ENCODE measurements around the gene ACAD8. TPM values are rescaled to one million over a fixed set of nuclear protein-coding genes. Genes with fewer than 3 reads are reported as not detected.
A peak's percentile ranks its signal among the peaks of the same experiment; 100 is the strongest.

The ACAD8 gene
- total RNA-seq, 1 donor from 2014 or later, result 48.4 TPM

- Mint-ChIP-seq H3K36me3 (no peaks in the 10 kb centered on the region), H3K4me3 (no peak overlapping the region), H3K27me3 (ENCODE audit: insufficient read depth, low read depth) (peaks cover 38% of the 10 kb centered on the region), H3K27ac (no peak overlapping the region), H3K4me1 (peaks cover 44% of the 10 kb centered on the region), H3K9me3 (no peaks in the 10 kb centered on the region)
- no peak for DNase-seq (ENCODE audit: low spot score)
- Histone ChIP-seq H3K27me3 (peaks cover 71% of the 10 kb centered on the region), H3K4me1 (peaks cover 6% of the 10 kb centered on the region), H3F3A (ENCODE audit: low read depth) (peaks cover 9% of the 10 kb centered on the region), H3K9me3 (ENCODE audit: low read depth) (no peaks in the 10 kb centered on the region), H3K9ac (no peak overlapping the region), H3K4me2 (no peak overlapping the region), H3K27ac (no peak overlapping the region), H3K79me2 (ENCODE audit: low read depth) (no peaks in the 10 kb centered on the region), H4K20me1 (ENCODE audit: low read depth) (peaks cover 14% of the 10 kb centered on the region), H3K4me3 (no peak overlapping the region), H2AFZ (replicated peaks) (no peak overlapping the region), H3K36me3 (no peaks in the 10 kb centered on the region)
- TF ChIP-seq, protein P1, sequence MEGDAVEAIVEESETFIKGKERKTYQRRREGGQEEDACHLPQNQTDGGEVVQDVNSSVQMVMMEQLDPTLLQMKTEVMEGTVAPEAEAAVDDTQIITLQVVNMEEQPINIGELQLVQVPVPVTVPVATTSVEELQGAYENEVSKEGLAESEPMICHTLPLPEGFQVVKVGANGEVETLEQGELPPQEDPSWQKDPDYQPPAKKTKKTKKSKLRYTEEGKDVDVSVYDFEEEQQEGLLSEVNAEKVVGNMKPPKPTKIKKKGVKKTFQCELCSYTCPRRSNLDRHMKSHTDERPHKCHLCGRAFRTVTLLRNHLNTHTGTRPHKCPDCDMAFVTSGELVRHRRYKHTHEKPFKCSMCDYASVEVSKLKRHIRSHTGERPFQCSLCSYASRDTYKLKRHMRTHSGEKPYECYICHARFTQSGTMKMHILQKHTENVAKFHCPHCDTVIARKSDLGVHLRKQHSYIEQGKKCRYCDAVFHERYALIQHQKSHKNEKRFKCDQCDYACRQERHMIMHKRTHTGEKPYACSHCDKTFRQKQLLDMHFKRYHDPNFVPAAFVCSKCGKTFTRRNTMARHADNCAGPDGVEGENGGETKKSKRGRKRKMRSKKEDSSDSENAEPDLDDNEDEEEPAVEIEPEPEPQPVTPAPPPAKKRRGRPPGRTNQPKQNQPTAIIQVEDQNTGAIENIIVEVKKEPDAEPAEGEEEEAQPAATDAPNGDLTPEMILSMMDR (IDR thresholded peaks at IDR 0.05), result no peak
- TF ChIP-seq EZH2 (IDR thresholded peaks at IDR 0.05) (no peak), EZH2phosphoT487 (IDR thresholded peaks at IDR 0.05) (no peak)
These were observed 18.6 kb downstream of the ACAD8 start for GRCh38 chr11:134271978-134272377.

DNA sequence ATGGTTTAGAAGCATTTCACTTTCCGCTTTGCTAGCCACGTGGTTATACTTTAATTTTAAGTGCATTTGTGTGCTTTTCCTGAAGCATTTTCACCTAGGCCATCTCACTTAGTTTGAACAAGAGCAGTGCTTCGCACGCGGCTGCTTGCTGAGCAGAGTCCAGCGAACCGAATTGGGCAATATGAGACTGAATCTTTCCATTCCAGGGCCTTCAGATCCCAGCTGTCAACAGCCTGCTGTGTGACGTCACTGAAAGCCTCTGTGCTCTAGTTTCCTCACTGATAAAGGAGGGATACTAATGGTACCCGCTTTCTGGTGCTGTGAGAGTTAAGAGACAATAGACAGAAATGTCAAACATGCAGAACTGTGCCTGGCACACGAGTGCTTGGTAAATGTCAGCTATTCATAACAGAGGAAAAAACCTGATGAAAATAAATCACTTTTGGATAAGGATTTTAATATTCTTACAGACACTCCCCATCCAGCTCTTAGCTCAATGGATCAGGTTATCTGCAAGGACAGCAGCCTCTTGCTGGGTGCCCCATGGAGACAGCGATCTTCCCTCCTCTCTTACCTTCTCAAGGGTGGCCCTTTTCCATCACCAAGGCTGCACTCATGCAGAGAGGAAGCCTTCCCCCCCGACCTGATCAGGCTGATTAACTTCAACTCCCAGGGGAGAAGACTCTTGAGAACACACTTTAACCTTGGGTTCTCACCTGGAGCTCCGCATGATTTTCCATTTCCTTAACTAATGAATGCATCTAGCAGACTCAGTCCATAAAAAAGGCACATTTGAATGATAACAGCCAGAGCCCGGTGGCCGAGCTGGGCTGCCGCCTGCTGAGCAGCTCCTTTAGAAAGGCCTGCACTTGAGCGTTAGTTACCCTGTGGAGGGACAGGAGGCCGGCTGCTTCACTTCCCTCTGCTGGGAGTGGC, 19.3 kb downstream of the ACAD8 start:
- no peak overlapping the region for H3K27ac Mint-ChIP-seq
- H3K4me1 ChIP-seq, result peaks cover 6% of the 10 kb centered on the region
- peaks cover 45% of the 10 kb centered on the region for H3K27me3 Mint-ChIP-seq (ENCODE audit: insufficient read depth, low read depth)
- no peak for TF ChIP-seq EZH2phosphoT487 (IDR thresholded peaks at IDR 0.05)
- no peak for TF ChIP-seq EZH2 (IDR thresholded peaks at IDR 0.05)
- TF ChIP-seq, protein P1 (IDR thresholded peaks at IDR 0.05), result no peak
- no peaks in the 10 kb centered on the region for H3K9me3 ChIP-seq (ENCODE audit: low read depth)
- H3K4me3 ChIP-seq, result no peak overlapping the region
- H2AFZ ChIP-seq (replicated peaks), result no peak overlapping the region
- peaks cover 14% of the 10 kb centered on the region for H4K20me1 ChIP-seq (ENCODE audit: low read depth)
- H3K4me3 Mint-ChIP-seq, result peak overlapping the region; percentile 64
- no peaks in the 10 kb centered on the region for H3K79me2 ChIP-seq (ENCODE audit: low read depth)
- no peak overlapping the region for H3K27ac ChIP-seq
- peaks cover 44% of the 10 kb centered on the region for H3K4me1 Mint-ChIP-seq
- H3K9ac ChIP-seq, result no peak overlapping the region
- peak; percentile 42 for DNase-seq (ENCODE audit: low spot score)
- peaks cover 3% of the 10 kb centered on the region for H3K9me3 Mint-ChIP-seq
- H3K27me3 ChIP-seq, result peaks cover 78% of the 10 kb centered on the region
- no peaks in the 10 kb centered on the region for H3K36me3 Mint-ChIP-seq
- H3F3A ChIP-seq (ENCODE audit: low read depth), result peaks cover 16% of the 10 kb centered on the region
- H3K36me3 ChIP-seq, result no peaks in the 10 kb centered on the region
- H3K4me2 ChIP-seq, result no peak overlapping the region

DNA sequence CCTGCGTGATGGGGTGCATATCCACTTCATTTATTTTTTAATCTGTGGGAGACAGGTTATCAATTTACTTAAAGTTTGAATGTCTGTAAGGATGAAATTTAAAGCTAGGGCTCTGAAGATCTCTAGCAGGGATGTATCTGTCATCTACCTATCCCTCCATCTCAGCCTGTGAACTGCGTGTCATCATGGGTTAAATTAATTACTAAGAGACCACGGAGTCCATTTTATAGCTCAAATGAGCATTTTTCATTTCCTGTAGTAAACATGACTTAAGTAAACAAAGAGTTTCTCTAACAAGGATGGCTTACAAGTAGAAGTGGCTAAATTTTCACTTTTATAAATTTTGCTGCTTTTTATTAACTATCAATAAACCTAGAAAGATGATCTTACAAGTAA, 19.9 kb downstream of the ACAD8 start:
- H3K27ac ChIP-seq, result no peak overlapping the region
- no peak overlapping the region for H3K4me2 ChIP-seq
- H3K27me3 ChIP-seq, result peaks cover 84% of the 10 kb centered on the region
- no peaks in the 10 kb centered on the region for H3K79me2 ChIP-seq (ENCODE audit: low read depth)
- Mint-ChIP-seq H3K9me3 (peaks cover 3% of the 10 kb centered on the region), H3K4me3 (peak overlapping the region; percentile 44), H3K27ac (no peak overlapping the region), H3K27me3 (ENCODE audit: insufficient read depth, low read depth) (peaks cover 49% of the 10 kb centered on the region), H3K36me3 (no peaks in the 10 kb centered on the region), H3K4me1 (peaks cover 37% of the 10 kb centered on the region)
- DNase-seq (ENCODE audit: low spot score), result no peak
- H3K4me1 ChIP-seq, result no peaks in the 10 kb centered on the region
- no peaks in the 10 kb centered on the region for H3K36me3 ChIP-seq
- no peak overlapping the region for H3K4me3 ChIP-seq
- H3F3A ChIP-seq (ENCODE audit: low read depth), result peaks cover 16% of the 10 kb centered on the region
- H3K9me3 ChIP-seq (ENCODE audit: low read depth), result no peaks in the 10 kb centered on the region
- no peak for TF ChIP-seq EZH2phosphoT487 (IDR thresholded peaks at IDR 0.05)
- TF ChIP-seq, protein P1 (IDR thresholded peaks at IDR 0.05), result no peak
- TF ChIP-seq EZH2 (IDR thresholded peaks at IDR 0.05), result peak; percentile 68
- peaks cover 14% of the 10 kb centered on the region for H4K20me1 ChIP-seq (ENCODE audit: low read depth)
- H3K9ac ChIP-seq, result no peak overlapping the region
- H2AFZ ChIP-seq (replicated peaks), result no peak overlapping the region
